K562 (cell line): ENCODE measurements around the gene EPHB6. TPM values are rescaled to one million over a fixed set of nuclear protein-coding genes. Genes with fewer than 3 reads are reported as not detected.
A peak's percentile ranks its signal among the peaks of the same experiment; 100 is the strongest.

Experiments used
- HBP1 ChIP-seq: fragments of 450-650 bp; formaldehyde crosslinking; IDR thresholded peaks from 2 replicates; pipeline ENCODE4 v1.4.0; 2022; ENCODE audit warnings: missing genetic modification characterization
- NFYB ChIP-seq: IDR thresholded peaks from 2 replicates; pipeline ENCODE4 v1.6.1; 2011; ENCODE audit warnings: mild to moderate bottlenecking, moderate library complexity; ENCODE audit not compliant: insufficient read length; ENCODE audit errors: extremely low read depth
- POLR3G ChIP-seq: IDR thresholded peaks from 2 replicates; pipeline ENCODE4 v1.6.1; 2011; ENCODE audit not compliant: insufficient read length, insufficient replicate concordance; ENCODE audit errors: extremely low read depth
- STAG1 ChIP-seq: sonication (generic); formaldehyde crosslinking; IDR thresholded peaks from 2 replicates; pipeline ENCODE4 v1.5.0; 2020; ENCODE audit warnings: missing genetic modification reagents, borderline replicate concordance
- polyA plus RNA-seq, 8 experiments: library from polyadenylated mRNA; depleted of rRNA in 4 of 8; stranded (reverse) in 5 of 8; unstranded in 3 of 8; fragments of >200 nt; fragmentation: Nextera tagmentation in 2 of 8; fragmentation: Illumina TruSeq in 1 of 8; extraction: Ambion mirVana in 2 of 8; extraction: Trizol in 1 of 8; gene quantifications; 2 replicates each; pipeline versions ENCODE4 v1.2.1 to v1.2.3, GENCODE V29; 2011 to 2014; ENCODE audit warnings: inconsistent platforms in 1 of 8, missing spikeins in 1 of 8
- total RNA-seq, 7 experiments: library from RNA; depleted of rRNA in 6 of 7; stranded (reverse); fragments of >200 nt in 6 of 7; fragmentation: Illumina TruSeq in 2 of 7; extraction: Trizol in 2 of 7; gene quantifications; 2 replicates each; pipeline versions ENCODE4 v1.2.1 to v1.2.3, GENCODE V29; 2011 to 2021; ENCODE audit warnings: low replicate concordance in 1 of 7
- TF ChIP-seq, protein P1 (sequence below): fragments of 450-650 bp; IDR thresholded peaks from 2 replicates; pipeline ENCODE4 v1.6.1; 2018; ENCODE audit not compliant: partially characterized antibody
- TF ChIP-seq, protein P2 (sequence below): fragments of 450-650 bp; IDR thresholded peaks from 2 replicates; pipeline ENCODE4 v1.6.1; 2016; ENCODE audit warnings: borderline replicate concordance
- TF ChIP-seq, protein P3 (sequence below): fragments of 450-650 bp; formaldehyde crosslinking; IDR thresholded peaks from 2 replicates; pipeline ENCODE4 v1.4.0; 2022; ENCODE audit warnings: missing genetic modification characterization
- TF ChIP-seq, protein P4 (sequence below), 2 experiments: fragments of 450-650 bp in 1 of 2; sonication (generic) in 1 of 2; formaldehyde crosslinking; conservative IDR thresholded peaks; 2 replicates each; pipeline versions ENCODE4 v1.4.0 to v1.8.1; 2020 to 2022; ENCODE audit warnings: mild to moderate bottlenecking in 1 of 2, missing genetic modification reagents in 1 of 2

EPHB6 gene
- total and polyA plus RNA-seq, 9 of the 15 experiments (the other 6 are each of a cell fraction or from before 2014, with no cell fraction given): 1.4 to 123 (median 7.6) TPM

DNA sequence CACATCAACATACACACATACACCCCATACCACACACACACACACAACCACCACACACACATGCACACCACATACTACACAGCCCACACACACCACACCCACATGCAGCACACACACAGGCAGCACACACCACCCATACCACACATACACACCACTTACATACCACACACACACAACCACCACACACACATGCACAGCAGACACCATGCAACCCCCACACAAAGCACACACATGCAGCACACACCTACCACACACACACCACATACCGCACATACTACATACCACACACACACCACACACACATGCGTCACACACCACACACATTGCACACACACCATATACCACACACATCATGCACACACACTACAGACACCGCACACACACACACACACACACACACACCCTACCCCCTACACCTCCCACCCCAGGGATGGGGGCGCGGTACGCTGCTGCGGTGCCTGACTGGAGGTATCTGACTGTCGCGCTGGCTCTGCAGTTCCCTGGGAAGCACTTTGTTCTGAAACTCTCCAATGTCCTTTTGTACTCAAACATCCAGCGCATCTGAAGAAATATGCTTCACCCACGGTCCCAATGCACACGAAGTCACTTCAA, 36.1 kb downstream of the EPHB6 start (continued):
- TF ChIP-seq, protein P1, sequence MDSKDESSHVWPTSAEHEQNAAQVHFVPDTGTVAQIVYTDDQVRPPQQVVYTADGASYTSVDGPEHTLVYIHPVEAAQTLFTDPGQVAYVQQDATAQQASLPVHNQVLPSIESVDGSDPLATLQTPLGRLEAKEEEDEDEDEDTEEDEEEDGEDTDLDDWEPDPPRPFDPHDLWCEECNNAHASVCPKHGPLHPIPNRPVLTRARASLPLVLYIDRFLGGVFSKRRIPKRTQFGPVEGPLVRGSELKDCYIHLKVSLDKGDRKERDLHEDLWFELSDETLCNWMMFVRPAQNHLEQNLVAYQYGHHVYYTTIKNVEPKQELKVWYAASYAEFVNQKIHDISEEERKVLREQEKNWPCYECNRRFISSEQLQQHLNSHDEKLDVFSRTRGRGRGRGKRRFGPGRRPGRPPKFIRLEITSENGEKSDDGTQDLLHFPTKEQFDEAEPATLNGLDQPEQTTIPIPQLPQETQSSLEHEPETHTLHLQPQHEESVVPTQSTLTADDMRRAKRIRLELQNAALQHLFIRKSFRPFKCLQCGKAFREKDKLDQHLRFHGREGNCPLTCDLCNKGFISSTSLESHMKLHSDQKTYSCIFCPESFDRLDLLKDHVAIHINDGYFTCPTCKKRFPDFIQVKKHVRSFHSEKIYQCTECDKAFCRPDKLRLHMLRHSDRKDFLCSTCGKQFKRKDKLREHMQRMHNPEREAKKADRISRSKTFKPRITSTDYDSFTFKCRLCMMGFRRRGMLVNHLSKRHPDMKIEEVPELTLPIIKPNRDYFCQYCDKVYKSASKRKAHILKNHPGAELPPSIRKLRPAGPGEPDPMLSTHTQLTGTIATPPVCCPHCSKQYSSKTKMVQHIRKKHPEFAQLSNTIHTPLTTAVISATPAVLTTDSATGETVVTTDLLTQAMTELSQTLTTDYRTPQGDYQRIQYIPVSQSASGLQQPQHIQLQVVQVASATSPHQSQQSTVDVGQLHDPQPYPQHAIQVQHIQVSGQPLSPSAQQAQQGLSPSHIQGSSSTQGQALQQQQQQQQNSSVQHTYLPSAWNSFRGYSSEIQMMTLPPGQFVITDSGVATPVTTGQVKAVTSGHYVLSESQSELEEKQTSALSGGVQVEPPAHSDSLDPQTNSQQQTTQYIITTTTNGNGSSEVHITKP: no peak
- TF ChIP-seq NFYB: no peak
- TF ChIP-seq, protein P2, sequence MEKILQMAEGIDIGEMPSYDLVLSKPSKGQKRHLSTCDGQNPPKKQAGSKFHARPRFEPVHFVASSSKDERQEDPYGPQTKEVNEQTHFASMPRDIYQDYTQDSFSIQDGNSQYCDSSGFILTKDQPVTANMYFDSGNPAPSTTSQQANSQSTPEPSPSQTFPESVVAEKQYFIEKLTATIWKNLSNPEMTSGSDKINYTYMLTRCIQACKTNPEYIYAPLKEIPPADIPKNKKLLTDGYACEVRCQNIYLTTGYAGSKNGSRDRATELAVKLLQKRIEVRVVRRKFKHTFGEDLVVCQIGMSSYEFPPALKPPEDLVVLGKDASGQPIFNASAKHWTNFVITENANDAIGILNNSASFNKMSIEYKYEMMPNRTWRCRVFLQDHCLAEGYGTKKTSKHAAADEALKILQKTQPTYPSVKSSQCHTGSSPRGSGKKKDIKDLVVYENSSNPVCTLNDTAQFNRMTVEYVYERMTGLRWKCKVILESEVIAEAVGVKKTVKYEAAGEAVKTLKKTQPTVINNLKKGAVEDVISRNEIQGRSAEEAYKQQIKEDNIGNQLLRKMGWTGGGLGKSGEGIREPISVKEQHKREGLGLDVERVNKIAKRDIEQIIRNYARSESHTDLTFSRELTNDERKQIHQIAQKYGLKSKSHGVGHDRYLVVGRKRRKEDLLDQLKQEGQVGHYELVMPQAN: 0 out of 2 replicates have a peak, but pooled peaks have one; percentile 21
- TF ChIP-seq, protein P3, sequence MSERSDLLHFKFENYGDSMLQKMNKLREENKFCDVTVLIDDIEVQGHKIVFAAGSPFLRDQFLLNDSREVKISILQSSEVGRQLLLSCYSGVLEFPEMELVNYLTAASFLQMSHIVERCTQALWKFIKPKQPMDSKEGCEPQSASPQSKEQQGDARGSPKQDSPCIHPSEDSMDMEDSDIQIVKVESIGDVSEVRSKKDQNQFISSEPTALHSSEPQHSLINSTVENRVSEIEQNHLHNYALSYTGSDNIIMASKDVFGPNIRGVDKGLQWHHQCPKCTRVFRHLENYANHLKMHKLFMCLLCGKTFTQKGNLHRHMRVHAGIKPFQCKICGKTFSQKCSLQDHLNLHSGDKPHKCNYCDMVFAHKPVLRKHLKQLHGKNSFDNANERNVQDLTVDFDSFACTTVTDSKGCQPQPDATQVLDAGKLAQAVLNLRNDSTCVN (CRISPR knock-in tag): 0 out of 2 replicates have a peak, but pooled peaks have one; percentile 18
- TF ChIP-seq, protein P4, sequence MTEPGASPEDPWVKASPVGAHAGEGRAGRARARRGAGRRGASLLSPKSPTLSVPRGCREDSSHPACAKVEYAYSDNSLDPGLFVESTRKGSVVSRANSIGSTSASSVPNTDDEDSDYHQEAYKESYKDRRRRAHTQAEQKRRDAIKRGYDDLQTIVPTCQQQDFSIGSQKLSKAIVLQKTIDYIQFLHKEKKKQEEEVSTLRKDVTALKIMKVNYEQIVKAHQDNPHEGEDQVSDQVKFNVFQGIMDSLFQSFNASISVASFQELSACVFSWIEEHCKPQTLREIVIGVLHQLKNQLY (CRISPR knock-in tag; conservative IDR thresholded peaks at IDR 0.05): no peak
- no peak for TF ChIP-seq POLR3G
- TF ChIP-seq STAG1 (CRISPR knock-in tag): peak; percentile 42; the same call in 1 of the 2 replicates
- TF ChIP-seq HBP1 (CRISPR knock-in tag): 0 out of 2 replicates have a peak, but pooled peaks have one; percentile 16
- TF ChIP-seq, all 486 proteins: peak for 9
